ENCODE results near the gene SLN. TPM values are rescaled to one million over a fixed set of nuclear protein-coding genes. Genes with fewer than 3 reads are reported as not detected.

Gene SLN
- total RNA-seq, 4 donors from 2014 or later = 2.7 TPM; not detected in 3

DNA sequence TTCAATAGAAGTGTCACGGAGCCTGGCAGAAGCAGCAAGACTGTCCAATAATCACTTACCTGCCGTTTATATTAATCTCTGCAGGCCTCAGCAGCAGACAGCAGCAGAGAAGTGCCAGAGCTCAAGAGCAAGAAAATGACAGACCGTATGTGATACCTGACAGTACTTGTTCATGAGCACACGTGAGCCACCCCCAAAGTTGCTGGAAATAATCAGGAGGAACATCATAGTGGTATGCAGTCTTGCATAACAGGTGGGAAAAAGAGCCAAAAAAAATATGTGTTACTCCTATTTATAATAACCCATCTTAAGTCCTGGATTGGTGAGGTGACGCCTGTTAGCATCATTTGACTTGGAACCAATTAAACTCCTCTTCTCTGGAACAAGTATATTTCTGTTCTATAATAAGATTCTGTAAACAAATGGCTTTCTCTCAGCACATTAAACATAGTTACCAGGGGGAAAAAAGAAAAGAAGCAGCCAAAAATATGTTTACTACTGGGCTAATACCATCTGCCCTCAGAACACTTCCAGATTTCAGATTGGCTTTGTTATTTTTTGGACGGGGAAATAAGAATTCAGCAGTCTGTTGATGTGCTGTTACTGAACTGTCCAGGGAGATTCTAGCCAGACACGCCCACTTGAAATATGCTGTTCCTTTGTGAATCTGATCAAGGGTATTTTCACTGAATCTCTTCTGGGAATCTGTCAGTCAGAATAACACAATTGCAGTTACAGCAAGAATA, 7.9 kb upstream of the SLN start:
- H3K27ac ChIP-seq = peak overlapping the region in 3 of 4 donors; percentile 56 to 72 (median 62)
- TF ChIP-seq CTCF (IDR thresholded peaks at IDR 0.05) (no peak), POLR2A (IDR thresholded peaks at IDR 0.05) (no peak), EP300 (IDR thresholded peaks at IDR 0.05) (no peak)

DNA sequence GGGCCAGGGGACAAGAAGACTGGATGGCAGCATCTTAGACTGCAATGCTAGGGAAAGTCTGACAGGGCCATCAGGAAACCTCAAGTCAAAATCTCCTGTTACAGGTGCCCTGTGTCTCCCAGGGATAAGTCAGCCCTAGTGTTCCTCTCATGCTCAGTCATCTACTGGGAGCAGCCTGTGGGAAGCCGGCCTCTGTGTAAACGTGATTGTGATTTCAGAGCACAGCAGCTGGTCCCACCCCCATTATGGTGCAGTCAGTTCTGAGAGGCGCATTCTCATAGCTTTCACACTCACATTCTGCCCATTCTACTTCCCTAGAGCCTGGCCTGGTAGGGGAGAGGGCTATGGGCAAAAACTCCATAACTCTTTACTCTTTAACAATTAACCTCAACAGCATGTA, 7.2 kb upstream of the SLN start:
- H3K36me3 ChIP-seq = no peaks in the 10 kb centered on the region
- no peaks in the 10 kb centered on the region for H3K4me1 ChIP-seq
- H3K27me3 ChIP-seq = no peaks in the 10 kb centered on the region
- ATAC-seq = no peak
- 25 to 60% methylated on average over 2 to 3 of the region's 3 CpGs for WGBS, 2 donors (ENCODE audit: low coverage in 1 of 2)
- TF ChIP-seq POLR2AphosphoS5 (IDR thresholded peaks at IDR 0.05) (no peak), CTCF (IDR thresholded peaks at IDR 0.05) (no peak), EP300 (IDR thresholded peaks at IDR 0.05) (no peak)
- H3K9me3 ChIP-seq = no peaks in the 10 kb centered on the region
- H3K27ac ChIP-seq = peak overlapping the region in 3 of 4 donors; percentile 25 to 62 (median 56)
- no peak overlapping the region for H3K4me3 ChIP-seq

More for the DNA sequence above, 7.9 kb upstream of the SLN start:
- Histone ChIP-seq H3K27me3 (no peaks in the 10 kb centered on the region), H3K4me3 (no peak overlapping the region), H3K36me3 (no peaks in the 10 kb centered on the region), H3K4me1 (no peaks in the 10 kb centered on the region), H3K9me3 (no peaks in the 10 kb centered on the region)
- 32 to 46% methylated on average over 7 of the region's 7 CpGs for WGBS, 2 donors (ENCODE audit: low coverage in 1 of 2)
- ATAC-seq = peak; percentile 67

DNA sequence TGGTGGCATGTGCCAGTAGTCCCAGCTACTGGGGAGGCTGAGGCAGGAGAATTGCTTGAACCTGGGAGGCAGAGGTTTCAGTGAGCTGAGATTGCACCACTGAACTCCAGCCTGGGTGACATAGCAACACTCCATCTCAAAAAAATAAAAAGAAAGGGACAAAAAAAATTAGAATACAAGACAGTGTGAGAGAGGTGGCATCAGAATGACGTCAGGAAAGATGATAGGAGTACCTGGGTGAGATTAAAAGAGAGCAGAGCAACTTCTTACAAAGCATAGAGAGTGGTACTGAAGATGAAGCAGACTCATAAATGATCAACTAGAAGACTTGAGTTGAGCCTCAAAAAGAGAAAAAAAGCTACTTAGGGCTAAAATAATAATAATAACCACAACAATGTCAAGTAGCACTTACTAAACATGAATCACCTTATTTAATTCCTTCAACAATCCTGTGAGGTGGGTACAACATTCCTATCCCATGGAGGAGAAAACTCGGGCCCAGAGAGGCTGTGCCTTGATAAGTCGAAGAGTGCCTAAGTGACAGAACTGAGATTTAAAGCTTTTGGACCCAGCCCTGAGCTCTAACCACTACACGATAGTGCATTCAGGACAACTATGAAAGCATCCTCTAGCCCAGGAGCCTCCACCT, 5.2 kb upstream of the SLN start:
- Histone ChIP-seq H3K27me3 (no peaks in the 10 kb centered on the region), H3K36me3 (no peaks in the 10 kb centered on the region), H3K27ac (no peak overlapping the region), H3K4me3 (no peak overlapping the region), H3K9me3 (no peaks in the 10 kb centered on the region), H3K4me1 (peaks cover 0 to 5% (median 0%) of the 10 kb centered on the region in 3 donors)
- no peak for ATAC-seq
- TF ChIP-seq EP300 (IDR thresholded peaks at IDR 0.05) = no peak
- TF ChIP-seq POLR2AphosphoS5 (IDR thresholded peaks at IDR 0.05) = no peak
- no peak for TF ChIP-seq POLR2A (IDR thresholded peaks at IDR 0.05)
- TF ChIP-seq CTCF (IDR thresholded peaks at IDR 0.05) = no peak
- WGBS, 2 donors (ENCODE audit: low coverage in 1 of 2) = 74 to 79% methylated on average over 4 of the region's 4 CpGs

DNA sequence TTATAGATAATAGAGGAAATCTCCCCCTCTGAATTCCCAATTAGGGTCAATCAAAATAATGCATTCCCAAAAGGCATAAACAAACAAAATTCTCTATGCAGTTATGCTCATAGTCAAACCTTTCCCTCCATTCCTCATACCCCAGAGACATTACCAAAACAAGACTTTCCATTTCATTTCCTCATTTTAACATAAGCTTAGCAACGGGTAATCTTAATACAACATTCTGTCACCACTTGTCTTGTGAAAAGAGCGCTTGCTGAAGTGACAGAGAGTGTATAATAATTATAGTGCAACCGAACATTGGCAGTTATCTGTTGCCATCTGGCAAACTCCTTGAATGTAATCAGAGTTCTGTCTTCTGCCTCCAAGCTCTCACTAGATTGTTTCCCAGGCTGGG, 1.2 kb upstream of the SLN start:
- ATAC-seq = no peak

More for the DNA sequence above, 1.2 kb upstream of the SLN start:
- H3K27me3 ChIP-seq = no peaks in the 10 kb centered on the region
- 0 to 12% methylated on average over 3 of the region's 3 CpGs for WGBS, 2 donors (ENCODE audit: low coverage in 1 of 2)
- peaks cover 0 to 5% (median 0%) of the 10 kb centered on the region in 3 donors for H3K4me1 ChIP-seq
- H3K36me3 ChIP-seq = no peaks in the 10 kb centered on the region
- no peak for TF ChIP-seq EP300 (IDR thresholded peaks at IDR 0.05)
- TF ChIP-seq POLR2AphosphoS5 (IDR thresholded peaks at IDR 0.05) = no peak
- no peak for TF ChIP-seq POLR2A (IDR thresholded peaks at IDR 0.05)
- TF ChIP-seq CTCF (IDR thresholded peaks at IDR 0.05) = no peak
- H3K27ac ChIP-seq = no peak overlapping the region
- H3K4me3 ChIP-seq = no peak overlapping the region
- no peaks in the 10 kb centered on the region for H3K9me3 ChIP-seq
